ENCODE measurements around the gene GRP.
"Not testable (repeated sequence)": the region's sequence is repeated elsewhere in the genome, so short reads cannot be mapped to it uniquely, and the experiment has no call there.

The GRP gene

GRCh38 chr18:59229701-59230443, 9.9 kb downstream of the GRP start:
- no peak for DNase-seq

DNA sequence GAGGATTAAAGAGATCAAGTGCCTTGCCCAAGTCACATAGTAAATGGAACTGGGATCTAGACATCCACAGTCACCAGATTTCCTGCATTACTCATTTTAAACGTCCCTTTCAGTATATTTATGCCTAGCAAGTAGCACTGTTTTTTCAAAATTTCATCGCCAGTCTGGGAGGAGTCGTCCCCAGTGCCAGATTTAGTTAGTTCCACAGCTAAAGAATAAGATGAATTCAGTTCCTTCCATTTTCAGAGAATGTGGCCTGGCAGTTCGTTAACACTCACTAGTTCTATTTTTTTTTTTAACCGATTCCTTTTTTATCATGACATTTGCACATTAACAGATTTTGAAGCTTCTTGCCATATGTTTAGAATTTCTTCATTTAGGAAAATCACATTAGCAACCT, 11.2 kb downstream of the GRP start:
- no peak for DNase-seq

DNA sequence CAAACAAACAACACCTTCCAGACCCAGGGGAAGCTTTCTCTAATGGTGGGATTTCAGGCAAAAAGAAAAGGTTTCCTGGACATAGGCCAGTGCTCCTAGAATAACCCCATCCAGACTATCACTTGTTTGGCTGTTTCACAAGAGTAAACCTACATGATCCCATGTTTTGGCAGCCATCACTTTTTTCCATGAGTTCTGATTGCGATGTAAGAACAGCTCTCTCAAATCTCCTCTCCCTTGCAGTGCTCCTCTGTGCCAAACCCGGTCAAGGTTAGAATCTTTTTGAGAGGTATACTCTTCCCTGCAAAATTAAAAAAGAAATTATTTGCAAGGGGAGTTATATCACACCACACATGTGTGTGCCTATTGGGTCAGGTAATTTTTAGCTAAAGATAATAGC, 11.9 kb downstream of the GRP start:
- DNase-seq: no peak

- DNase-seq: no peak
Measured at GRCh38 chr18:59232309-59233016, 12.5 kb downstream of the GRP start.

- DNase-seq: no peak
Measured at GRCh38 chr18:59233017-59233410, 13.1 kb downstream of the GRP start.

DNA sequence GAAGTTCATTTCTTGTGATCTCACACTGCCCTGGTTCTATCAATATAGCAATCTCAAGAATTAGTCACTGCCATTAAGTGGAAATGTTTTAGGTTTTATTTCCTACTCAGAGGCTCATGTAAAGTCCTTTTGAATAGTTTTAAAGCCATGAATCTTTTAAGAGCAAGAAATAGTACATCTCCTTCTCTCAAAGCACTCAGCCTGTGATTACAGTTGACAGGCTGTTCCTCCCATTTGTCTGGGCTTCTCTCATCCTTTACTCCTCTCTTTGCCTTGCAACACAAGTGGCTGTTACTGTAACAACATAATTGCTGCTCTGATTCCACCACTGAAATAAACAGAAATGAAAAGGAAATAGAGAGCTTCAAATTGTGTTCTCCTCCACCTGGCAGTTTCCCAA, 18.4 kb downstream of the GRP start:
- no peak for DNase-seq

DNA sequence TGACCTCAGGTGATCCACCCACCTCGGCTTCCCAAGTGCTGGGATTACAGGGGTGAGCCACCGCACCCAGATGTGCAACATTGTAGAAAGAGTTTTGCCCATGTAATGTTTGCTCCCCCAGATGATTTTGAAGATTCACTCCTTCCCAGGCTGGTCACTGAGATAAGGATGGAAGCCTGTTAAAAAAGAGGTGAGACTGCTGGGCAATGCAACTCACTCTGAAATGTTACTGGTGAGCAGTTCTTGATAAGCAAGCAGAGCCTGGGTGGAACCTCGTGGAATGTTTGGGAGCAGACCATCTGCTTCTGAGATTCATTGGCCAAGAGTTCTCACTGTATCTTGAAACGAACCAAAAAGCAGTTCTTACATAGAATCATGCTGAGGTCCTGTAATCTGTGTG, 19.7 kb downstream of the GRP start:
- DNase-seq: no peak

GRCh38 chr18:59242906-59243305, 22.9 kb downstream of the GRP start:
- DNase-seq: no peak

DNA sequence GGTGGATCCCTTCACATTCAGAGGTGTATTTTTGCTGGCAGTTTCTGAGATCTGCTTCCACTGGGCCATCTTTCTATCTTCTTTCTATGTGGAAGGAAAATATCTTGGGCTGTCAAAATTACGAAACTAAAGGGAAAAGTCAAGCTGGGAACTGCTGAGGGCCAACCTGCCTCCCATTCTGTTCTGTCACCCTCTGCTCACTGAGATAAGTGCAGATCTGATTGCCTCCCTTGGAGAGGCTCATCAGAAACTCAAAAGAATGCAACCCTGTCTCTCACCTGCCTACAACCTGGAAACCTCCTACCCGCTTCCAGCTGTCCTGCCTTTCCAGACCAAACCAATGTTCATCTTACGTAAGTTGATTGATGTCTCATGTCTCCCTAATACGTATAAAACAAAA, 26.8 kb downstream of the GRP start:
- DNase-seq: no peak

DNA sequence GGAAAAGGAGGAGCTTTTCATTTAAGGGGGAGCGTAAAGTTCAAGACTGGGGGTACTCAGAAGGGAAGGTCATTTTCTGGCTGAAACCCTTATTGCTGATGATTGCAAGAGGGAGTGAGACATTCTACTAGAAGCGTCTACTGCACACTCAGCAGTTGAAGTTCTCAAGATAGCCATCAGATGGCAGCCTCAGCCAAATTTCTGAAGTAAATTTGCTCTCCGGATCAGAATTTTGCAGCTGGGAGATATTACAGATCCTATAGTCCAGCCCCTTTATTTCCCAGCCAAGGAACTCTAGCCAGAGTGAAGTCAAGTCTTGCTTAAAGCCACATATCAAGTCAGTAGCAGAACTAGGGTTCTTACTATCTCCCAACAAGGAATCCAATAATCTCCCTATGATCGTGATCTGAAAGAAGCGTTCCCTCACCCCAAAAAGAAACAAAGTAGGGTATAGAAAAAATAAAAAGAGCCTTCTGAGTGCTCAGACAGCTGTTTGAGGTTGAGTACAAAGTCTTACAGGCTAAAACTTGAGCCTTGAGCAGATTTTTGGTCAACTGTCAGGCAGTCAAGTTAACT, 29.3 kb downstream of the GRP start:
- peak; percentile 78 for DNase-seq

GRCh38 chr18:59255491-59255890, 35.5 kb downstream of the GRP start:
- DNase-seq: not testable (repeated sequence)

- not testable (repeated sequence) for DNase-seq
Measured at GRCh38 chr18:59261842-59262241, 41.9 kb downstream of the GRP start.

- DNase-seq: not testable (repeated sequence)
Measured at GRCh38 chr18:59262243-59262642, 42.3 kb downstream of the GRP start.

DNA sequence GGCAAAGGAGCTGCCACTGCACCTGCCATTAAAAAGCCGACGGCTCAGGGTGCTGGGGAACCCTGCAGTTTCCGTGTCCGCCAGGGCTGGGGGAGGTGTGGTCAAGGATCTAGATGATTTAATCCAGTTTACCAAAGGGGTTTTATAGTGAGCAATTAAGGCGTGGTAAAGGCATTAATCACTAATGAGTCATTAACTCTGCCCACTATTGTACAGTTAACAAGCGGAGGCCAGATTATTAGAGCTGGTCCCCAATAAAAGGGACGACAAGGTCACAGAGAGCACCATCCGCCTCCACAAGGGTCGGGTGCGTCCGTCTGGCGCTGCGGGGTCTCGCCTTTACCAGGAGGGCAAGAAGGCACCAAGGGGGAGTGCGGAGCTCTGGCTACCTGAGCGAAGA, 43.7 kb downstream of the GRP start:
- DNase-seq: no peak

DNA sequence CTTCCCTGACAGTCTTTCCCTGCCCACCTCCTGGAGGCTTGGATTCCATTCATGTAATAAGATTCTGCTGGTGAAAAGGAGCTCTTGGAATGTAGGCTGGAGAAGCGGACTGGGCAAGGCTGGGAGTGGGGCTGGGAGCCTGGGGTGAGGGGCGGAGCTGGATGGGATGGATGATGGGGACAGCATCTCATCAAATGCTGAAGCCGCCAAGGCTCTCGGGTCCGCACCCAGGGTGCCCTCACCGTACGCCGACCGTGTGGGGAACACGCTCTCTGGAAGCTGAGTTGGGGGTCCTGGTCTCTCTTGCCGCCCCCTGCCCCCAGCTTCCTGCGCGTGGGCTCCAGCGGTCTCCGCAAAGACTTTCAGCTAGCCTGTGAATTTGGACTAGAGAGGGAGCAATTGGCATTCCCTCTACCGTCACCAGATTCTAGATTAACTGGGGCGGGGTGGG, 44.2 kb downstream of the GRP start:
- DNase-seq: no peak

GRCh38 chr18:59264651-59265245, 44.8 kb downstream of the GRP start:
- no peak for DNase-seq

- DNase-seq: peak; percentile 58
Measured at GRCh38 chr18:59265246-59265973, 45.5 kb downstream of the GRP start.

DNA sequence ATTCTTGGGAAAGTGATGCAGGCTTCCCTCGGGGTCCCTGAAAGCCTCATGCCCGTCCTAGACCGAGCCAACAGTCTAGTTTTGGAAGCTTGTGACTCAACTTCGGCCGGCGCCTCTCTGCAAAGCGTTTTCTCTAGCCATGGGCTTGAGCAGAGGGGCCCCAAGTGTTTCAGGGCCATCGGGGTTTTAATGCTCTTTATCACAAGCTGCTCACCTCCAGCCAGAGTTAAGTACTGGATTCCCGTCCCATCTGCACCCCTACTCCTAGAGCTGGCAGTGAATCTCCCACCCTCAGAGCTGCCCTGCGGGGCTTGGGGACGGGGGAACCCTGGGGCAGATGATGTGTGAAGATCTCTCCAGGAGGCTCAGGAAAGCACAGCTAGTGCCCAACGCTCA, 46.0 kb downstream of the GRP start:
- DNase-seq: no peak

DNA sequence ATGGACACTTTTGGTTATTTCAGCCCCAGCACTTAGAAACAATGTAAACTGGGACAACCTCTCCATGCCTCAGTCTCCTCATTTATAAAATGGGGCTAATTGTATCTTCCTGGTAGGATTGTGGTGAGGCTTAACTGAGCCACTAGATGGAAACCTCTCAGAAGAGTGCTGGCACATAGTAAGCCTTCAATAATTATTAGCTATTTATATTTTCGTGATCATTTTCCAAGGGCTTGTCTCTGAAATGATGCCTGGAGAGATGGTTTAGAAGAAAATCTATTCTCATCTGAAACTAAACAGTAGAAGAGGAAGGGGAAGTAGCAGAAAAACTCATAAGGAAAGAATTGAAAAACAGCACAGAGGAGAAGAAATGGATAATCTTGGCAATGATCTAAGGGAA, 46.5 kb downstream of the GRP start:
- no peak for DNase-seq

DNA sequence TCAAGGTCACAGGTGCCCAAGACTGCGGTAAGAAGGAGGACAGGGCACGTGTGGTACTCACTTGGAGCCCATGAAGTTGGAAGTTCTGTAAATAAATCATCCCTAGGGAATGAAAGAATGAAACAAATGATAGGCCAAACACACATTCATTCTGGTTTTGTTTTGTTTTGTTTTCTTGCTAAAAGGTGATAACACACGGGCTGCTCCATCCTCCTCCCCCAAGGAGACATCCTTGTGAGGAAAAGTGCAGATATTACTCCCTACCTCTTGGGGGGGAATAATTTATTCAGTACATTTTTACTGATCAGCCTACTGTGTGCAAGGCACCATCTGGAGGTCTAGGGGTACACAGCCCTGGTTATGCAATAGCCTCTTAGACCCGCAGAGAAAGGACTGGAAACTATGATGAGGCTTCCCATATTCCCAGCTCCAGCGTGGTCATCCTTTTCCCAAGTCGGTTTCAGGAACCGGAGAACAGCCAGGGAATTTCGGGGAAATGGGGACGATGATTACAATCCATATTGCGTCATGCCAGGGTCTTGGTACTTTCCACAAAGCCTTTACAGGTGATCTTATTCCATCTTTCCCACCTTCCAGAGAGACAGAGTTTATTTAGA, 47.0 kb downstream of the GRP start:
- DNase-seq: no peak

GRCh38 chr18:59267503-59268126, 47.7 kb downstream of the GRP start:
- DNase-seq: peak; percentile 31

DNA sequence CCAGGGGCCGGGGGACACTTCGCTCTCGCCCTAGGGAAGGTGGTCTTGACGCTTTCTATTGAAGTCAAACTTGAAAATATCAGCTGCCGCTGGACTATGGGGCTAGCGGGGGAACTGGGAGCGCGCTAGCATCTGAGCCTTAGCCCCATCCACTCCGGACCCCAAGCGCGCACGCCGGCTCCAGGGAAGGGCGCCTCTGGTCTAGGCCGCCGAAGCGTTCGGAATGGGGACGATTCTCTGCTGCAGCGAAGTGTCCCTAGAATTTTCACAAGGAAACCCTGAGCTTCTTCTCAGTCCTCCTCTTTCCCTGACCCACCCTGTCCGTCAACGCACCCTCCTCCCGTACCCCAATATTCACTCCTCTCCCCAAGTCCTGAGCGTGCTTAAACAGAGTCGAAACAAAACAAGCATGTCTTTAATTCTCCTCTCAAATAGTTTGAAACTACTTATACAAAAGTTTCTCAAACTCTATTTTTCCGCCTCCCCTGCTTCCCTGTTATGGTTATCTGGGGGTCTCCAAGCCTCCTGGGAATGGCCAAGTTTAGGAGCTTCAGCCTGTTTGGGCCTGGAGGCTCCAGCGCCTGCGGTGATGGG, 48.3 kb downstream of the GRP start:
- DNase-seq: no peak
